SJCRH30 (cell line): Measurements from ENCODE around the gene GCAT. TPM values are rescaled to one million over a fixed set of nuclear protein-coding genes. Genes with fewer than 3 reads are reported as not detected.

ENCODE experiments used
- DNase-seq, 2 experiments: peaks; one replicate each; pipeline ENCODE4 v3.0.0-alpha.2; 2015 to 2020
- H3K27ac ChIP-seq: fragments of 250-450 bp; sonication (Bioruptor Pico); 2 replicates; pipeline ENCODE4 v1.5.1; 2020; ENCODE audit warnings: mild to moderate bottlenecking, moderate library complexity
- H3K27me3 ChIP-seq: fragments of 250-450 bp; sonication (Bioruptor Pico); 2 replicates; pipeline ENCODE4 v1.5.1; 2020; ENCODE audit warnings: mild to moderate bottlenecking, moderate library complexity
- H3K36me3 ChIP-seq: fragments of 250-450 bp; sonication (Bioruptor Pico); 2 replicates; pipeline ENCODE4 v1.5.1; 2020; ENCODE audit warnings: mild to moderate bottlenecking, moderate library complexity
- H3K4me1 ChIP-seq: fragments of 250-450 bp; sonication (Bioruptor Pico); 2 replicates; pipeline ENCODE4 v1.5.1; 2020; ENCODE audit warnings: mild to moderate bottlenecking, moderate library complexity
- H3K4me3 ChIP-seq: fragments of 250-450 bp; sonication (Bioruptor Pico); 2 replicates; pipeline ENCODE4 v1.5.1; 2020; ENCODE audit warnings: mild to moderate bottlenecking, moderate library complexity
- H3K9me3 ChIP-seq: fragments of 250-450 bp; sonication (Bioruptor Pico); replicated peaks from 2 replicates; pipeline ENCODE4 v1.5.1; 2020; ENCODE audit warnings: mild to moderate bottlenecking, moderate library complexity
- total RNA-seq: library from RNA; depleted of rRNA; stranded (reverse); fragments of >200 nt; shearing (Covaris generic); gene quantifications from 2 replicates; pipeline ENCODE4 v1.2.3, GENCODE V29; 2014

Gene GCAT
- total RNA-seq, 1 experiment from 2014 or later: 14.2 TPM

- H3K4me3 ChIP-seq: no peak overlapping the region
- no peaks in the 10 kb centered on the region for H3K36me3 ChIP-seq
- no peaks in the 10 kb centered on the region for H3K27me3 ChIP-seq
- no peak overlapping the region for H3K27ac ChIP-seq
- no peaks in the 10 kb centered on the region for H3K4me1 ChIP-seq
- H3K9me3 ChIP-seq: no peaks in the 10 kb centered on the region
- DNase-seq: no peak
Observed at GRCh38 chr22:37811867-37812266, 4.1 kb downstream of the GCAT start.

DNA sequence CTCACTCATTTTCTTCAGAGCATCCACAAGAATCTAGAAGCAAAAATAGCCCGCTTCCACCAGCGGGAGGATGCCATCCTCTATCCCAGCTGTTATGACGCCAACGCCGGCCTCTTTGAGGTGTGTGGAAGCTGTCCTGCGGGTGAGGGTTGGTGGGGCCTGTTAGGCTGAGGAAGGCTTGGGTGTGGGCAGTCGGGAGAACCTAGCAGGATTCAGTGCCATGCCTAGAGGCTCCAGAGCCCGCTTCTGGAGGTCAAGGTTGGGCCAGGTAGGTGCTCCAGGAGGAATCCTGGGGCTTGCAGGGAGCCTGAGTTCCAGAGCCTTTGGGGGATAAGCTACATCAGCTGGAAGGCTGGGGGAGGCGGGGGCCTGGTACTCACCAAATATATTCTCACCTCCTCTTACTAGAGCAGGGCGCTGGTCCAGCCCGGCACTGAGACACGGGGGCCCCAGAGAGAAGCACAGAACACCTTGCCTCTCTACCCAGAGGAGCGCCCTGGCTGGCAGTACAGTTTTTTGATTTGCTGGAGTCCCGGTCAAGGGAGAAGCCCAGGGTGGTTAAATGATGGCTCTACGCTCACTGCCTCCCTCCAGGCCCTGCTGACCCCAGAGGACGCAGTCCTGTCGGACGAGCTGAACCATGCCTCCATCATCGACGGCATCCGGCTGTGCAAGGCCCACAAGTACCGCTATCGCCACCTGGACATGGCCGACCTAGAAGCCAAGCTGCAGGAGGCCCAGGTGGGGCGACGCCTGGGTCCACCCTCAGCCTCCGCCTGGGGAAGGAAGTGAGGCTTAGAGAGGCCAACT lies 5.3 kb downstream of the GCAT start:
- Histone ChIP-seq H3K9me3 (no peaks in the 10 kb centered on the region), H3K4me3 (no peak overlapping the region), H3K27me3 (no peaks in the 10 kb centered on the region), H3K27ac (no peak overlapping the region), H3K36me3 (no peaks in the 10 kb centered on the region), H3K4me1 (no peaks in the 10 kb centered on the region)
- no peak for DNase-seq

GRCh38 chr22:37815593-37815992 lies 7.9 kb downstream of the GCAT start:
- no peak overlapping the region for H3K4me3 ChIP-seq
- no peak overlapping the region for H3K27ac ChIP-seq
- DNase-seq: no peak
- no peaks in the 10 kb centered on the region for H3K36me3 ChIP-seq
- no peaks in the 10 kb centered on the region for H3K4me1 ChIP-seq
- no peaks in the 10 kb centered on the region for H3K27me3 ChIP-seq
- no peaks in the 10 kb centered on the region for H3K9me3 ChIP-seq

DNA sequence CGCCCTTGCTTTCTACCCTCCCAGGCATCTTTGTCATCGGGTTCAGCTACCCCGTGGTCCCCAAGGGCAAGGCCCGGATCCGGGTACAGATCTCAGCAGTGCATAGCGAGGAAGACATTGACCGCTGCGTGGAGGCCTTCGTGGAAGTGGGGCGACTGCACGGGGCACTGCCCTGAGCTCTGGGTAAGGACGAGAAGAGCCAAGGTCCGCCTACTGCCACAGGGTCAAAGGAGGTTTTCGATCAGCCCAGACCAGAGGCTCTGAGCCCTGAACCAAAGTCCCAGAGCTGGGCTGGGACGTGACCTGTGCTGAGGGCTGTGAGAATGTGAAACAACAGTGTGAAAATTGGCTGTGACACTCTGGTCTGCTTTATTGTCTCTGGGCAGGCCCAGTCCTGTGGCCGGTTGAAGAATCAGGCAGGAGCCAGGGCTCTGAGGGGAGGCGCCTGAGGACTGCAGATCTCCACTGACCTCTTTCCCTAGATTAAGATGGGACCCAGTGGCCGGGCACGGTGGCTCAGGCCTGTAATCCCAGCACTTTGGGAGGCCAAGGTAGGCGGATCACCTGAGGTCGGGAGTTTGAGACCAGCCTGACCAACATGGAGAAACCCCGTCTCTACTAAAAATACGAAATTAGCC lies 8.9 kb downstream of the GCAT start:
- Histone ChIP-seq H3K36me3 (no peaks in the 10 kb centered on the region), H3K4me1 (no peaks in the 10 kb centered on the region), H3K27me3 (no peaks in the 10 kb centered on the region), H3K4me3 (no peak overlapping the region), H3K27ac (no peak overlapping the region), H3K9me3 (no peaks in the 10 kb centered on the region)
- DNase-seq: no peak

DNA sequence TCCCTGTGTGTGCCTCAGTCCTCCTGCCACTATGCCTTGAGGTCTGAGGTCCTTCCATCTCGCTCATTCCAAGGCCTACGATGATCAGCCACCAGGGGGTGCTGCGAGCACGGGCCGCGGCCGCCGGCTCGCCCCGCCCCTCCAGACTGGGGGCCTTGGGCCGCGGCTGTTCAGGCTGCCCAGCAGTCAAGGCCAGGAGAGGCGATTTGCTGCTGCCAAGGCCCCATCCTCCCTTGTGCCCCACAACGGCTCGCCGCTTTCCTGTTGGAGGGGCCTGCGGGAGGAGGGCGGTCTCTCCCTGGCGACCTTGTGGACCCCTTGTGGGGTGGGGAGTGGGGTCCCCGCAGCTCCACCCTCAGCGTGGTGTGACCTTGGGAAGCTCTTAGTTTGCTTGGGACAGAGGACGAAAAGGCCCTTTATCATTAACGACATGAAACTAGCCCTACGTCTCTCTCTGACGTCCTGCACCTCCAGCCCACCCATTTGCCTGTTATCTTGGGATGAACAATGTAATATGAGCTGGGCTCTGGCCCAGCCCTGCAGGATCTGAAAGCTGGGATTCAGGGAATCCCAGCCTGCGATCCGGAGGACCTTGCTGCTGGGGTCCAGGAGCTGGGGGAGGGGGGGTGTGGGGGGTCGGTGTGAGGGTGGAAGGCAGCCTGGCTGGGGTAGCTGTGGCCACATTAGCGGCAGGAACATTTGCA lies 10.1 kb downstream of the GCAT start:
- Histone ChIP-seq H3K4me1 (peaks cover 6% of the 10 kb centered on the region; the same call in 1 of the 2 replicates), H3K27me3 (no peaks in the 10 kb centered on the region), H3K9me3 (no peaks in the 10 kb centered on the region), H3K27ac (peak overlapping the region; percentile 77), H3K36me3 (no peaks in the 10 kb centered on the region), H3K4me3 (peak overlapping the region; percentile 53)
- peak; percentile 83 to 90 for DNase-seq

- Histone ChIP-seq H3K9me3 (no peaks in the 10 kb centered on the region), H3K27me3 (no peaks in the 10 kb centered on the region), H3K27ac (peak overlapping the region; percentile 77; the same call in 1 of the 2 replicates), H3K4me3 (peak overlapping the region; percentile 53), H3K36me3 (no peaks in the 10 kb centered on the region), H3K4me1 (peaks cover 7% of the 10 kb centered on the region; the same call in 1 of the 2 replicates)
- DNase-seq: peak; percentile 79 to 80
Observed at GRCh38 chr22:37818409-37819104, 10.8 kb downstream of the GCAT start.

- Histone ChIP-seq H3K27ac (no peak overlapping the region), H3K27me3 (no peaks in the 10 kb centered on the region), H3K36me3 (no peaks in the 10 kb centered on the region), H3K4me3 (no peak overlapping the region), H3K4me1 (peaks cover 7% of the 10 kb centered on the region; the same call in 1 of the 2 replicates), H3K9me3 (no peaks in the 10 kb centered on the region)
- DNase-seq: no peak
Observed at GRCh38 chr22:37819105-37819433, 11.3 kb downstream of the GCAT start.

DNA sequence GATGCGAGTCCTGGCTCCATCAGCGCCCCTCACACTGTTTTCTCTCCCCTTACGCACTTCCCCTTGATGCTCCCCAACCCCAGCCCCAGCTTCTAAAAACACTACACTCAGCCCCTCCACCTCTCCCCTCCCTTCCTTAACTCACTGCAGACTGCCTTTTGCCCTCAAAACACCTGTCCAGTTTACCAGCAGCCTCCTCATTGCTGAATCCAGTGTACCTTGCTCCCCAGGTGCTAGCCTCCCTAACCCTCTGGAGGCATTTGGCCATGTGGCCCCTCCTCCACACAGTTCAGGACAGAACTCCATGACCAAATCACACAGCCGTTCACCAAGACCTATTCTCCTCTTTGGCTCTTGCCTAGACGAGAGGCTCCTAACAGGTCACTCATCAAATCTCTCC lies 12.6 kb downstream of the GCAT start:
- Histone ChIP-seq H3K4me1 (peaks cover 7% of the 10 kb centered on the region; the same call in 1 of the 2 replicates), H3K27ac (no peak overlapping the region), H3K9me3 (no peaks in the 10 kb centered on the region), H3K27me3 (no peaks in the 10 kb centered on the region), H3K4me3 (no peak overlapping the region), H3K36me3 (no peaks in the 10 kb centered on the region)
- DNase-seq: no peak

GRCh38 chr22:37822079-37822833 lies 14.5 kb downstream of the GCAT start:
- H3K4me3 ChIP-seq: no peak overlapping the region
- H3K27me3 ChIP-seq: no peaks in the 10 kb centered on the region
- H3K27ac ChIP-seq: no peak overlapping the region
- no peaks in the 10 kb centered on the region for H3K9me3 ChIP-seq
- H3K4me1 ChIP-seq: peaks cover 7% of the 10 kb centered on the region; the same call in 1 of the 2 replicates
- DNase-seq: peak in 1 of 2 experiments; percentile 45
- no peaks in the 10 kb centered on the region for H3K36me3 ChIP-seq

DNA sequence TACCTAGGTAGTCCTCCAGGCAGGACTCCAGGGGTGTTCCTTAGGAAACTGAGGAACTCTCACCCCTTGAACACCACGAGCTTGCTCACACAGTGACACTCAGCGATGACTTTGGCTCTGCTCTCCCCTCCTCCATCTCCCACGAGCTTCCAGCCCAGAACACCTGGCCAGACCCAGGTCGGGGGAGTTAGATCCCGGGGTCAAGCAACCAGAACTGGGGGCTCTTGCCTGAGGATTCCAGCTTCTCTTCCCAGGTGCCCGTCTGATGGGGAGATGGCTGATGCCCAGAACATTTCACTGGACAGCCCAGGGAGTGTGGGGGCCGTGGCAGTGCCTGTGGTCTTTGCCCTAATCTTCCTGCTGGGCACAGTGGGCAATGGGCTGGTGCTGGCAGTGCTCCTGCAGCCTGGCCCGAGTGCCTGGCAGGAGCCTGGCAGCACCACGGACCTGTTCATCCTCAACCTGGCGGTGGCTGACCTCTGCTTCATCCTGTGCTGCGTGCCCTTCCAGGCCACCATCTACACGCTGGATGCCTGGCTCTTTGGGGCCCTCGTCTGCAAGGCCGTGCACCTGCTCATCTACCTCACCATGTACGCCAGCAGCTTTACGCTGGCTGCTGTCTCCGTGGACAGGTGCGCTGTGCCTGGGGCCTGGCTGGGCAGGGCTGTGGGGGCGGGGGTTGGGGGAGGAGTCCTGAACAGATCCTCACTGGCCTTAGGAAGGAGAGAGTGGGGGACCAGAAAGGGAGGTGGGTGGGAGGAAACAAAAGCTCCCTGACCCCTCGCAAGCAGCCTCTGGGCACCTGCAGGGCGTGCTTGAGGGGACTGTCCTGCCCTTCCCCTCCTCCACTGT lies 15.6 kb downstream of the GCAT start, which contains the start of gene GALR3:
Gene GALR3 (plus strand): TSS at position 249 of the 852 bp plus-strand sequence. CDS start 25 bp downstream, at position 274.
- H3K27me3 ChIP-seq: no peaks in the 10 kb centered on the region
- no peak for DNase-seq
- no peaks in the 10 kb centered on the region for H3K36me3 ChIP-seq
- H3K9me3 ChIP-seq: no peaks in the 10 kb centered on the region
- no peak within 1 kb of the TSS for H3K27ac ChIP-seq
- no peak within 1 kb of the TSS for H3K4me3 ChIP-seq
- peaks cover 7% of the 10 kb centered on the region; the same call in 1 of the 2 replicates for H3K4me1 ChIP-seq

DNA sequence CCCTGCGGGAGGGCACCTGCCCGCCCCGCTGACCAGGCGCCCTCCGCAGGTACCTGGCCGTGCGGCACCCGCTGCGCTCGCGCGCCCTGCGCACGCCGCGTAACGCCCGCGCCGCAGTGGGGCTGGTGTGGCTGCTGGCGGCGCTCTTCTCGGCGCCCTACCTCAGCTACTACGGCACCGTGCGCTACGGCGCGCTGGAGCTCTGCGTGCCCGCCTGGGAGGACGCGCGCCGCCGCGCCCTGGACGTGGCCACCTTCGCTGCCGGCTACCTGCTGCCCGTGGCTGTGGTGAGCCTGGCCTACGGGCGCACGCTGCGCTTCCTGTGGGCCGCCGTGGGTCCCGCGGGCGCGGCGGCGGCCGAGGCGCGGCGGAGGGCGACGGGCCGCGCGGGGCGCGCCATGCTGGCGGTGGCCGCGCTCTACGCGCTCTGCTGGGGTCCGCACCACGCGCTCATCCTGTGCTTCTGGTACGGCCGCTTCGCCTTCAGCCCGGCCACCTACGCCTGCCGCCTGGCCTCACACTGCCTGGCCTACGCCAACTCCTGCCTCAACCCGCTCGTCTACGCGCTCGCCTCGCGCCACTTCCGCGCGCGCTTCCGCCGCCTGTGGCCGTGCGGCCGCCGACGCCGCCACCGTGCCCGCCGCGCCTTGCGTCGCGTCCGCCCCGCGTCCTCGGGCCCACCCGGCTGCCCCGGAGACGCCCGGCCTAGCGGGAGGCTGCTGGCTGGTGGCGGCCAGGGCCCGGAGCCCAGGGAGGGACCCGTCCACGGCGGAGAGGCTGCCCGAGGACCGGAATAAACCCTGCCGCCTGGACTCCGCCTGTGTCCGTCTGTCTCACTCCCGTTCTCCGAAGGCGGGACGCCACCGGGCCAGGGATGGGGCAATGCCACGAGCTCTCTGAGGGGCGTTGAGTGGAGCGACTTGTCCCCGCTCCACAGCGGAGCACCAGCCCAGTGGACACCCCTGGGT lies 17.2 kb downstream of the GCAT start:
- Histone ChIP-seq H3K27me3 (no peaks in the 10 kb centered on the region), H3K9me3 (no peaks in the 10 kb centered on the region), H3K4me1 (peaks cover 7% of the 10 kb centered on the region; the same call in 1 of the 2 replicates), H3K36me3 (no peaks in the 10 kb centered on the region), H3K27ac (no peak overlapping the region), H3K4me3 (no peak overlapping the region)
- no peak for DNase-seq

DNA sequence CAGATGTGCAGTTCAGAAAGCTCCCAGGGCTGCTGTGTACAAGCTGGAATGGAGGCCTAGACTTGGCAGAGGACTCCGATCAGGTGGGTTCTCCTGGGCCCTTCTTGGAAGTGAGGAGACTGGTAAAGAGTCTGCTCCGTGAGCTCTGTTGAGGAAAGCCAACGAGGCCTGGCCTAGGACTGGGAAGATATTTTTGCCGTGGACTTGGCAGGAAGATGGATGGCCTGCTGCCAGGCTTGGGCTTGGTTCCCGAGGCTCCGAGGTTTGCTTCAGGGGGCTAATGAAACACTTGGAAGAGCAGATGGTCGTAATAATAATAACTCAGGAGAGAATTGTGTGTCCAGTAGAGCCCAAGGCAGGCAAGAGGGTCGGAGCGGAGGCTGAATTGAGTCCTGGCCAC lies 19.3 kb downstream of the GCAT start:
- H3K27ac ChIP-seq: no peak overlapping the region
- H3K9me3 ChIP-seq: no peaks in the 10 kb centered on the region
- no peak for DNase-seq

More for the DNA sequence above, 19.3 kb downstream of the GCAT start:
- H3K27me3 ChIP-seq: no peaks in the 10 kb centered on the region
- peaks cover 7% of the 10 kb centered on the region; the same call in 1 of the 2 replicates for H3K4me1 ChIP-seq
- no peaks in the 10 kb centered on the region for H3K36me3 ChIP-seq
- no peak overlapping the region for H3K4me3 ChIP-seq
